GM19239 (cell line): ENCODE measurements around the gene SLC6A6.

Experiments used
- DNase-seq: peaks from one replicate; pipeline ENCODE4 v3.0.0; 2011; ENCODE audit warnings: low spot score; ENCODE audit not compliant: insufficient read length
- FAIRE-seq: peaks from 2 replicates; lab custom pipeline; 2011; peaks lifted over from hg19 to GRCh38; lab: Jason Lieb, UNC

The SLC6A6 gene

DNA sequence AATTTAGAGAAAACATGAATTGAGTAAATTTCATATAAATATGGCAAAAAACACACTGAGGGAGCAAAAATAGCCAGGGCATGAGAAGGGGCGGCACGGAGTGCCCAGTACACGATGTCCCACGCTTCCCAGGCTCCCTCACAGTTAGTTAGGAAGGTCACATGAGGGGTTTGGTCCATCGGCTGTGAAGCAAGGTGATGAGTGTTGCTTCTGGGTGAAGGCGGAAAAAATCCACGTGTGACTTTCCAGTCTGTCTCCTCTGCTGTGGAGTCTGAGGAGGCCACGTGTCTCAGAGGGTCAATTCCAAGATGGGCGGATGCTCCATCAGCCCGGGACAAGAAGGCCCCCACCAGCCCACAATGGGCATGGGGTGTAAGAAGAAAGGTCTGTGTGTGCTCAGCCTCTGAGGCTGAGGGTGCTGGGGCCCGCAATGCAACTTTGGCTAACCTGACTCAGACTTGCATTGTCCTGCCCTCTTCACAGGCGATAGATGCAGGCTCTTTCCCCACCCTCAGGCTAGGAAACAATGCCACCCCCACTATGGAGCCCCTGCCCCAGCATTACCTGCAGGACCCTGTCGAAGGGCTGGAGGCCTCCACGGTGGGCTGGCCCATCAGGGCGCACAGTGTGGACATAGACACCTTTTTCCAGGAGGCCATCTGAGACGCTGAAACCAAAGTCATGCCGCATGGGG is 92.0 kb downstream of the SLC6A6 start:
- FAIRE-seq: no peak

DNA sequence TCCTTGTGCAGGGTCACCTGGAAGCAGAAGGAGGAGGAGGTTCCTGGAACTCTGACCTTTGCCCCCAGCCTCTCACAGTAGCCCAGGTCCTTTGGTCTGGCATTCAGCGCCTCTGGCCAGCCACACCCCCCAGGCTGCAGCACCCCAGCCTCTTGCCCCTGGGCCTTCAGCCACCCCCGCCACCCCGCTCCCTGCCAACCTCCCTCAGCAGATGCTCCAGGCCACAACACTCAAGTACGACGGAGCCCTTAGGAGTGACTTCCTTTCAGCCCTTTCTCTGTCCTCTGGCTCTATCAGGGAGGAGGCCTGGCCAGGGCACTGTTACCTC is 92.5 kb downstream of the SLC6A6 start:
- FAIRE-seq (no peak), DNase-seq (no peak)

More for the DNA sequence above, 92.0 kb downstream of the SLC6A6 start:
- no peak for DNase-seq

DNA sequence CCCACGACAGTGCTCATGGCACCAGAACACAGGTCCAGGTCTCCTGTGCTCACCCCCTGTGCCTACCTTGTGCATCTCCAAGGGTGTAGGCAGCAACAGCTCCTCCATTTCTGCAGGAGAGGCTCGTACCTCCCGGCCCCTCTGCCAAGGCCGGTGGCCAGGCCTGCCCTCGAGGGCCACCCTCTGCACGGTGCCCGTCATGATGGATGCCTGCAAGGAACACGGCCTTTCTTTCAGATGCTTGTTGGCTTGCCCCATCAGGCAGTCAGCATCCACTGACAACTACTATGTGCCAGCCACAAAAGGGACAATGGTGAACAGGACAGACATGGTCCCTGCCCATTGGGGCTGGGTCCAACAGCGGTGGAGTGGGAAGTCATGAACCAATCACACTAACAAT is 93.9 kb downstream of the SLC6A6 start:
- FAIRE-seq (no peak), DNase-seq (no peak)

DNA sequence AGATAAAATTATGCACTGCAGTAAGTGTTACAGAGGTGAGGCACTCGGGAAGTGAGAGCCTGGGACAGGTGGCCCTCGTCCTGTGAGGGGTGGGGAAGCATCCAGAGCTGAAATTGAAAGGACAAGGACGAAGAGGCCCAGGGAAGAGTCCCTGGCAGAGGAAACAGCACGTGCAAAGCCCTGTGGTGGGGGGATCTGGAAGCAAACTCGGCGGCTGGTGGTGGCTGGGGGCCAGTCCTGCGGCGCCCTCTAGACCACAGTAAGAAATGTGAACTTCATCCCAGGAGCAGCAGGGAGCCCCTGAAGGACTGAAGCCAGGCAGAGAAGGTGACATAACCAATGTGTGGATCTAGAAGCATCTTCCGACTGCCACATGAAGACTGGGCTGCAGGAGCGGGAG is 94.9 kb downstream of the SLC6A6 start:
- FAIRE-seq: no peak
- DNase-seq: no peak

DNA sequence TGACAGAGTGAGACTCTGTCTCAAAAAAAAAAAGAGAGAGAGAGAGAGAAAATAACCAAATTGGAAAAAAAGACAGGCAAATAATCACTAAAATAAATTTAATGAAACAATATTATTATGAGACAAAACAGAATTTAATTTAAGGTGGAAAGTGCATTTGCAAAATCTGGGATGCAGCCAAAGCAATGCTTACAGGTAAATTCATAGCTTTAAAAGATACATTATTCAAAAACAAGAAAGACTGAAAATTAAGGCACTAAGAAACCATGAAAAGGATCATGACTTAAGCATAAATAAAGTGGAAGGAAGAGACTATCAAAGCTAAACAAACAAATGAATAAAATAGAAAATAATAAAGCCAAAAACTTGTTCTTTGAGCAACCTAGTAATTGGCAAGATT is 100.1 kb downstream of the SLC6A6 start:
- FAIRE-seq (no peak), DNase-seq (no peak)

DNA sequence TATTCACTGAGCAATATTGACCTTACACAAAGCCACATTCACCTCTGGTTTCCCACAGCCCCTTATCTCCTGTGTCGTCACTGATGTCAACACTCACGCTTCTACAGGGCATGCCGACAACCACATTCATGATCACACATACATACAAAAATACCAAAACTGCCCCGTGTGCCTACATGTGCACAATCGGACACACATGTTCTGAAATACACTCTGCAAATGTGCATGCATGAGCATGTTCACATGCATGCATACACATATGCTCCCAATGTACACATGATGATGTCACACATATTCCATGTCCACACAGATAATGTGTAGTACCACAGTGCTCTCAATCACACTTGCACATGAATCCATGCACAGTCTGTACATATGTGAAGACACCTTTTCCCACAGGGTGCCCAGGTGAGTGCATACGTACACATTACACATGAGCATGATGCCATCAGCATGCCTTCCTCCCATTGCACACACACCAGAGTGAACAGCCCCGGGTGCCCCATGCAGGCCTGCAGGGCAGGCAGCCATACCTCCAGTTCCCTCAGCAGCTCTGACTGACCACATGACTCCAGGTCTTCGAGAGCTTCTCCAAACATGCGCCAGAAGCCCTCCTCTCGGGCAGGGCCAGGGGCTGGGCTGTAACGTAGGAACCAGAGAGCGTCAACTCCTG is 100.8 kb downstream of the SLC6A6 start:
- FAIRE-seq: no peak
- no peak for DNase-seq

DNA sequence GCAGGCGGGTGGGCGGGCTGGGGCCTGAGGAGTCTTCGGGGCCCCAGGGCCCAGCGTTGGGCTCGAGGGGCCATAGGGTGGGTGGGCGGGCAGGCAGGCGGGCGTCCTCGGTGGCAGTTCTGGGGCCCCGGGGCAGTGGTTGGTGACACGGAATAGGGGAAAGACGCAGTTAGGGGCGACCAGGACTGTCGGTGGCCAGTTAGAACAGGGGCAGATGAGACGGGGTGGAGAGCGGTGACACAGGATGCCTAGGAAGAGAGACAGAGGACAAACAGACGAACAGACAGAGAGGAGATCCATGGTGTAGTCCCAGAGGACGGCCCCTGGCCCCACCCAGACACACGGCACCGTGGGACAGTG is 101.3 kb downstream of the SLC6A6 start:
- FAIRE-seq (no peak), DNase-seq (no peak)

DNA sequence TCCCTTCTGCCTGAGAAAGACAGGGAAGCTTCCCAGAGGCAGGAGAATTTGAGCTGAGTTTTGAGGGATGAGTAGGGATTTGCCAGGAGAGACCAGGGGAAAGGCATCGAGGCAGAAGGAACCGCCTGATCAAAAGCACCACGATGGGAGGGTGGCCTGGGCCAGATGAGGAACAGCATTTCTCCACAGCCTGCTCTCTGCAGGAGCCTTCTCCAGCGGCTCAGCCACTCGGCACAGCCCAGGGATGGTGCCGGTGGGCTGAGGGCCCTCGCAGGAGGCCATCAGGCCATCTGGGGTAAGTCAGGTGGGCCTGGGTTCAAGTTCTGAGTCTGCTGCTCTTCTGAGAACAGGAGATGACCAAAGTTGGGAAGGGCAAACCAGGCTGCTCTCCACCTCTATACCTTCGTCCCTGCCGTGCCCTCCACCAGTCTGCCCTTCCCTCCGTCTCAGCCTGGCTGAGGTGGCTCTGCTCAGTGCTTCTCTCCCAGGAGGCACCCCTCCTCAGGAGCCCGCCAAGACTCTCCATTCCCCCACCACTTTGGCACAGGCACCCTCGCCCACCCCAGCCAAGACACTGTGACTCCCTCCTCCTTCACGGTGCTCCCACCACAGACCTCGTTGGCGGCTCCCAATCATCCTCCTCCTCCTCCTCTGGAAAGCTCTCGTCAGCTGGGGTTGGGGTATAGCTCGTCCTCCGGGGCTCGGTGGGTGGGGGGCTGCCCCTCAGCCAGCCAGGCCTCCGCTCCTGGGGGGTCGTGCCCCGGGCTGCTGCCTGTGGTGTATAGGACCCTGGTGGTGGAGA is 102.8 kb downstream of the SLC6A6 start:
- no peak for FAIRE-seq
- no peak for DNase-seq

DNA sequence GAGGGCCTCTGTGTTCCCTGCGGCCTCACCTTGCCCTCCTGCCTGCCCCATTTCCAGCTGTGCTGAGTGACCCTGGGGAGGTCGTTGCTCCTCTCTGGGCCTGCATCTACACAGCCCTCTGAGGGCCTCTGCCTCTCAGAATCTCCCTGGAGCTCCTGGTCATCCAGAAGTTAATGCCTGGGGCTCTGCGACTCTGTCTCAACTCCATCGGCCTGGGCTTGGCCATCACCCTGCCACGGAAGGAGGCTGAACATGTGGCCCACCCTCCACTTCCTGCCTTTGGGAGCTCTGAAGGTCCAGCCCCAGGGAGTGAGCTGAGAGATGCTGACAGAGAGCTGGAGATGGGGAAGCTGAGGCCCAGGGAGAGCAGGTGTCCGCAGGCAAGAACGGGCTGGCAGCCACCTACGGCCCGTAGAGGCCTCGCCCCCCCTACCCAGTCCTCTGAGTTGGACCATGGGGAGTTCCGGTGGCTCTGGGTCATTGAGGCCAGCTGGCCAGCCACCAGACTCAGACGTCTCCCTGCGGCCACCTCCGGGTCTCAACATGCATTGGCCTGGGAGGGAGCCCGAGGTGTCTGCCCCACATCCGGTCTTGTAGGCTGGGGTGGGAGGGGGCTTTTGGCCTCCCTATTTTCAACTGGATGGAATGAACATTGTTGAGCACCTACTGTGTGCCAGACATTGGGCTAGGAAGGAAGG is 103.5 kb downstream of the SLC6A6 start:
- FAIRE-seq: no peak
- DNase-seq: no peak

DNA sequence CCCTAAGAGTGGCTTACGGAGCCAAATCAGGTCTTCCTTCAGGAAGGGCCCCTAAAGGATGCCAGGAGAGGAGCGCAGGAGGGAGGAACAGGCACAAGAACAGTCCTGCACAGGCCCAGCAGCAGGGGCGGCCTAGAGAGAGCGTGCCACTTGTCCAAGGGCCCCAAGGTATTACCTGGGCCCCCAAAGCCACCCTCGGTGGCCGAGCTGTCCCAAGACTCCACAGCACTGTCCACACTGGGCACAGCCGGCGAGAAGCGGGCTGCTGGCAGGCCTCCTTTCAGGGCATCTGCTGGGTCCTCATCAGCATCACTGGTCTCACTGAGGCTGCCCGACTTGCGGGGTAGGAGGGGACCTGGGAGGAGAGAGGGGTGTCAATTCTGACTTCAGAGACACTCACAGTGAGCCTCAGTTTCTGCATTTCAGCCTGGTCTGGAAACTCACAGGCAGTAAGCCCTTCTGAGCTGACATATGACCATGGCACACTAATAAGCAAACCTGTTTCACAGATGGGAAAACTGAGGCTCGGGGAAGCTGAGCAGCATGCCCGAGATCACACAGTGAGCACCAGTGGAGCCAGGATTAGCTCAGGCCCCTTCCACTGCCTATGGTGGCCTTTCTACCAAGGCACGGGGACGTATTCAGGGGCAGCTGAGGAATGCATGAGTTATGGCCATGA is 104.4 kb downstream of the SLC6A6 start:
- no peak for DNase-seq
- no peak for FAIRE-seq

DNA sequence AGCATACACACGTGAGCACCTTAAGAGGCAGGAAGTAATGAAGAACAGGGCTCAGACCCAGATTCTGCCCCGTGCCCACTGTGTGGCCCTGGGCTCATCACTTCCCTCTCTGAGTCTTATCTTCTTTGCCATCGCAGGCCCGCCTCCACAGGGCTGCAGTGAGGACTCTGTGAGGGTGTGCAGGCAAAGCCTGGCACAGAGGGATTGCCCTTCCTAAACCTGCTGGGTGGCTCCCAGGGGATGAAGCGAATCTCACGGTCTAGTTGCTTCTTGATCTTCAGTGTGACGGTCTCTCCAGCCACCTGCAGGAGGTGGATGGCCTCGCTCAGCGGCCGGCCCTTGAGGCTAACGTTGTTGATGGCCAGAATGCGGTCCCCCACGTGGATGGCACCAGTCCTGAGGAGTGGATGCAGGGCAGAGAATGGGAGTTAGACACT is 104.9 kb downstream of the SLC6A6 start:
- FAIRE-seq (no peak), DNase-seq (no peak)

DNA sequence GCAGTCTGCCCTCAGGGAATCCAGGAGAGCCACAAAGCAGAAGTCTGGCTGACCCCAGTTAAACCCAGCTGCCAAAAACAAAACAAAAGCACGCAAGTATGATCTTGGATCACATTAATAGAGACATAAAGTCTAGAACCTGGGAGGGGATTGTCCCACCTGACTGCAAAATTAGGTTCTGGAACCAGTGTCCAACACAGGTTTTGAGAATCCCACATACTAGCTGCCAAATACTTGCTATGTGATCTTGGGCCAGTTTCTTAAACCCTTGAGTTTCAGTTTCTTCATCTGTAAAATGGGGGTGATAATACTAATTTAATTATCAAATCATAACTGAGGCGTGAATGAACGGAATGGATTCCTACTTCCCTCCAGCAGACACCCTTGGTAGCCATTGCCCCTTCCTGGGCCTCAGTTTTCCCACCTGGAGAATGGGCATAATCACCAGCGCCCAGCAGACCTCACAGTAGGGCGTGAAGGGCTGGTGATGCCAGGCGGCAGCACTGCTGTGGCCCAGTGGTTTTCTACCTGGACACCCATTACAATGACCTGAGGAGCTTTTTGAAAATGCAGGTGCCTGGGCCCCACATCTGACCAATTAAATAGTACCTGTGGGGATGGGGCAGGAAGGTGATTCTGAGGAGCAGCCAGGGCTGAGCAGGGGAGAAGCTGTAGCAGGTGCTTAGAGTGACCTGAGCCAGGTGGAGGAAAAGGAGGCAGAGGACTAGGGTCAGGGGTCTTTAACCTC is 105.5 kb downstream of the SLC6A6 start:
- no peak for DNase-seq
- FAIRE-seq: no peak

DNA sequence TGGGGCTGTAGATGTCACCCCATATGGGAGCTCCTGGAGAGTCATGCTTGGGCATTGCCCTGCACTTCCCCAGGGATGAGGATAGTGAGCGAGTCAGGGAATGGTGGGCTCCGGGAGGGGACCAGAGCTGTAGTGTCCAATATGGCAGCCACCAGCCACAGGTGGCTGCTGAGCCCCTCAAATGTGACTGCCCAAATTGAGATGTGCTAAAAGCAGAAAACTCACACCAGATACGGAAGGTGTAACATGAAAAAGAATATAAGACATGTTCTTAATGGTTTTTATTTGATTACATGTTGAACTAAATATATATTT is 106.1 kb downstream of the SLC6A6 start:
- DNase-seq: no peak
- no peak for FAIRE-seq

DNA sequence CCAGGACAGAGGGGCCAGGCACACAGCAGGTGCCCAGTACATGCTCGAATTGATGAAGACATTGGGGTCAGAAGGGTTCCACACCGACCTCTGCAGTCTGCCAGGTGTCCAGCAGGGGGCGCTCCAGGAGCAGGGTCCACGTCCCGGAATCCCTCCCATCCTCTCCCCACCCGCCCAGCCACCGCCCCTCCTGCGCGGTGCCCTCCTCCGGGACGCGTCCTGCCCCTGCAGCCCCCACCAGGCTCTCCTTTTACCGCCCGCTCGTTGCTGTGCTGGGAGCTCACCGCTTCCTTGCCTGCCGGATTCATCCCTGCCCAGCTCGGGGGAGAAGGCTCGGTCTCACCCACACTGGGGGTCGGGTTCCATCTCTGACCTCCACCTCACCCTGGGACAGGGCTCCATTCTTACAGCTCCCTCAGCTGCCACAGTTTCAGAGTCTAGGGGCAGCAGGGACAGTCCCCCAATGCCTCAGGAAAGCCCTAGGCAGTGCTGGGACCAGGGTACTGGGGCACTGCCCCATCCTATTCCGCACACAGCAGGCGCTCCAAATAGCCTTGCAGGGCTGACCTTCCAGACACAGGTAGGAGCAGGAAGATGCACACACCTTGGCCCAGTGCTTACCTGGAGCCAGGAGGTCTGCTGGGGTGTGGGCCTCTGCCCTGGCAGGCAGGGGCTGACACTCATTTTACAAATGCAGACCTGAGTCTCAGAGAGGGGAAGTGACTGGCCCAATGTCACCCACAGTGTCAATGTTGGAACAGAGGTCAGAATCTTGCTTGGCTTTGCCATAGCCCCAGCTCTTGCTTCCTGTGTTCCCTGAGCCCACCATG is 106.8 kb downstream of the SLC6A6 start:
- DNase-seq (peak; percentile 85), FAIRE-seq (peak; percentile 77)

DNA sequence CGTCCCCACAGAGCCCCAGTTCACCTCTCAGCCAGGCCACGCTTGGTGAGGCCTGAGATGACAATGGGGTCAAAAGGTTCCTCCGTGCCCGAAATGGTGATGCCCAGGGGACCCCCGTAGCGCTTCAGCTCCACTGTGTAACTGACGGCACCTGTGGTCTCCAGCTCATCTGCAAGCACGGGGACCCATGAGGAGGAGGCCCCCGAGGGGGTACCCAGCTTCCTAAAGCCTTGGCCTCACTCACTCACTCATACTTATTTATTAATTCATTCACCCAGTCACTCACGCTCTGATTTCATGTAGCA is 107.3 kb downstream of the SLC6A6 start:
- no peak for FAIRE-seq
- DNase-seq: no peak

DNA sequence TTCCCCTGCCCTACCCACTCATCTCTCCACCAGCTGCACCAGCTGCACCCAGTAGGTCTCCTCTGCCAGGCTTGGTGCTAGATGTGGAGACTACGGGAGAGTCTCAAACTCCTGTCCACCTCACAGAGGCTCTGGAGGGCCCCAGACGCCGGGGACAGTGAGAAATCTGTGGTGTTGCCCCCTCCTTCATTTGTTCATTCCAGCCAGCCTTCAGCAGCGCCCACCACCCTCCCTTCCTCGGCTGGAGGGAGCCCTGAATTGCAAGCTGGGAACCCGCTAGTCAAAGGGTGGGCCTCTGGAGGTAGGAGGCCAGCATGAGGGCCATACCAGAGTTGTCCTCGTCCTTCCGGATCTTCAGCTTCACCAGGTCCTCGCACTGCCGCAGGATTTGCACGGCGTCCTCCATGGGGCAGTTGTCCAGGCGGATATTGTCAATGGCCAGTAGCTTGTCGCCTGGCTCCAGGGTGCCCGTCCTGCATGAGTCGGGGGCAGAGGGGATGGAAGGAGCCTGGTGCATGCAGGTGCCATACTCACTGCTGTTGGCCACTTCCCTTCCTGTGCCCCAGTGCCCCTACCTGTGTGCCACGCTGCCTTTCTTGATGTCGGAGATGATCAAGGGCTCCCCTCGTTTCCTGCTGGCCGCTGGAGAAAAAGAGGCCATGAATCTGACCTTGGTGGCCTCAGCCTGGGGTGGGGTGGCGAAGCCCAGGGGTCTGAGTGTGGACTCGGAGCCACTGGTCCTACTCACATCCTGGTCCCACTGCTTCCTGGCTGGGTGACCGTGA is 108.6 kb downstream of the SLC6A6 start:
- DNase-seq (no peak), FAIRE-seq (no peak)

DNA sequence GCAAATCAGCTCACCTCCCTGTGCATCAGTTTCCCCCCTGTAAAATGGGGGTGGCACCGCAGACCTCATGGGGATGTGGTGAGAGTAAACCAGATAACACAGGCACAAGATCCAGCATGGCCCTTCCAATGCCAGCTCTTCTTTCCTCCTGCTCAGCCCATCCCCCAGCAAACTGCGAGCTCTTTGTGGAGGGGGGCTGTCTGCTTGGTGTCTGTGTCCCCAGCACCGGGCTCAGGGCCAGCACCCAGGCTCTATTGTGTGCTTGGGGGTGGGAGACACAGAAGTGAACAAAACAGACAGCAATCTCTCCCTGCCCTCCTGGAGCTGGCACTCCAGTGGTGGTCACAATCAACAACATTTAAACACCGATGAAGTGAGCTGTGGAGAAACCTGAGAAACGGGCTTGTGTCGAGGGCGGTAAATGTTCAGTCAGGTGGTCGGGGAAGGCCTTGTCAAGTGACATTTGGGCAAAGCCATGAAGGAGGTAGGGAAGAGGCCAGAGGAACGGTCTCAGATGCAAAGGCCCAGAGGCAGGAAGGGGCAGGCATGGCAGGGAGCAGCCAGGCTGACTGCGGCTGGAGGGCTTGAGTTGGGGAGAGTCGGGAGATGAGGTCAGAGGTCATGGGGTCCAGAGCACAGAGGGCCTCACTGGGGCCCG is 109.3 kb downstream of the SLC6A6 start:
- no peak for FAIRE-seq

More for the DNA sequence above, 109.3 kb downstream of the SLC6A6 start:
- DNase-seq: no peak
